Cortex of kidney (tissue), 1 donor: ENCODE measurements around the gene VWDE.
"Not testable (repeated sequence)": the region's sequence is repeated elsewhere in the genome, so short reads cannot be mapped to it uniquely, and the experiment has no call there.

Source experiments
- DNase-seq: peaks from one replicate; lab custom pipeline; 2025; lab: John Stamatoyannopoulos, UW

The VWDE gene

GRCh38 chr7:12401538-12402364, 1.9 kb downstream of the VWDE start:
- no peak for DNase-seq

- DNase-seq: no peak
Measured at GRCh38 chr7:12398186-12398585, 5.5 kb downstream of the VWDE start.

- no peak for DNase-seq
Measured at GRCh38 chr7:12397671-12398070, 6.0 kb downstream of the VWDE start.

GRCh38 chr7:12396670-12397069, 7.0 kb downstream of the VWDE start:
- DNase-seq: not testable (repeated sequence)

GRCh38 chr7:12391922-12392615, 11.6 kb downstream of the VWDE start:
- DNase-seq: no peak

GRCh38 chr7:12389089-12389700, 14.5 kb downstream of the VWDE start:
- no peak for DNase-seq

GRCh38 chr7:12386313-12386740, 17.3 kb downstream of the VWDE start:
- DNase-seq: no peak

GRCh38 chr7:12385364-12385786, 18.3 kb downstream of the VWDE start:
- no peak for DNase-seq

GRCh38 chr7:12383377-12383776, 20.3 kb downstream of the VWDE start:
- no peak for DNase-seq

GRCh38 chr7:12378389-12378788, 25.3 kb downstream of the VWDE start:
- DNase-seq: no peak

- no peak for DNase-seq
Measured at GRCh38 chr7:12377406-12377805, 26.3 kb downstream of the VWDE start.

- no peak for DNase-seq
Measured at GRCh38 chr7:12373580-12374263, 29.9 kb downstream of the VWDE start.

- no peak for DNase-seq
Measured at GRCh38 chr7:12370249-12370648, 33.4 kb downstream of the VWDE start.

- DNase-seq: no peak
Measured at GRCh38 chr7:12369756-12370155, 33.9 kb downstream of the VWDE start.

- DNase-seq: no peak
Measured at GRCh38 chr7:12369072-12369471, 34.6 kb downstream of the VWDE start.

GRCh38 chr7:12360948-12361347, 42.7 kb downstream of the VWDE start:
- DNase-seq: no peak

GRCh38 chr7:12358694-12359093, 45.0 kb downstream of the VWDE start:
- DNase-seq: no peak

- no peak for DNase-seq
Measured at GRCh38 chr7:12357508-12357907, 46.2 kb downstream of the VWDE start.

- DNase-seq: no peak
Measured at GRCh38 chr7:12351843-12352242, 51.8 kb downstream of the VWDE start.

- no peak for DNase-seq
Measured at GRCh38 chr7:12350971-12351370, 52.7 kb downstream of the VWDE start.

GRCh38 chr7:12337095-12337494, 66.6 kb downstream of the VWDE start:
- DNase-seq: no peak
